Measurements from ENCODE around the gene EP400. TPM values are rescaled to one million over a fixed set of nuclear protein-coding genes. Genes with fewer than 3 reads are reported as not detected.

Gene EP400
- total and polyA plus RNA-seq, 9 of the 15 experiments (the other 6 are each of a cell fraction or from before 2014, with no cell fraction given), result 4.5 to 58.0 (median 7.0) TPM

- H3K27ac ChIP-seq (ENCODE audit: extremely low read depth, low read depth, low read length), result no peak overlapping the region
- ATAC-seq, result no peak
- H3K4me2 ChIP-seq (ENCODE audit: insufficient read depth, low read length), result no peak overlapping the region
- intact Hi-C loops (cut with micrococcal nuclease), result no loop called here
- TF ChIP-seq CREBBP (IDR thresholded peaks at IDR 0.05; ENCODE audit: low read depth, low read length), result peak; percentile 55
- TF ChIP-seq TBP (optimal IDR thresholded peaks at IDR 0.05; ENCODE audit: low read depth, low read length), result no peak
- H3K36me3 ChIP-seq (ENCODE audit: control insufficient read depth, insufficient read depth, low read length), result peaks cover 86% of the 10 kb centered on the region
- H2AFZ ChIP-seq (ENCODE audit: low read depth, low read length), result no peak overlapping the region
- H3K9me1 ChIP-seq (ENCODE audit: control insufficient read depth, insufficient read depth, low read length), result no peaks in the 10 kb centered on the region
- H3K79me2 ChIP-seq (ENCODE audit: control insufficient read depth, insufficient read depth, low read length), result no peaks in the 10 kb centered on the region
- POLR2A ChIA-PET, result no interaction called here
- no peaks in the 10 kb centered on the region for H3K9me3 ChIP-seq (replicated peaks; ENCODE audit: control insufficient read depth, insufficient read depth, low read depth, low read length)
- 95% methylated on average over 8 of the region's 11 CpGs for WGBS (ENCODE audit: insufficient coverage, low coverage, missing lambda C conversion rate)
- H3K4me1 ChIP-seq (replicated peaks in 1 of 2; ENCODE audit: control insufficient read depth in 2 of 2, insufficient read depth in 2 of 2, low read length in 2 of 2), result no peaks in the 10 kb centered on the region
- H3K4me3 ChIP-seq, result no peak overlapping the region
- no peak overlapping the region for H3K9ac ChIP-seq (ENCODE audit: insufficient read depth in 1 of 2, low read depth in 2 of 2, low read length in 2 of 2)
- CTCF ChIA-PET (ENCODE audit: low intra/inter-chr PET ratio), result no interaction called here
- in situ Hi-C loops (cut with MboI), result no loop called here
- H3K27me3 ChIP-seq (ENCODE audit: control insufficient read depth in 2 of 2, insufficient read depth in 2 of 2, low read length in 2 of 2), result no peaks in the 10 kb centered on the region
- BruUV-seq (replicated peaks), result no TSS peak
- no peaks in the 10 kb centered on the region for H4K20me1 ChIP-seq (replicated peaks; ENCODE audit: control insufficient read depth, insufficient read depth, low read length)
- no peak for FAIRE-seq
- DNase-seq (ENCODE audit: extremely low read depth in 1 of 4, low spot score in 3 of 4), result no peak
Measured at GRCh38 chr12:132055535-132056096, 105.9 kb downstream of the EP400 start.

- Histone ChIP-seq H3K79me2 (ENCODE audit: control insufficient read depth, insufficient read depth, low read length) (no peaks in the 10 kb centered on the region), H3K9ac (ENCODE audit: insufficient read depth in 1 of 2, low read depth in 2 of 2, low read length in 2 of 2) (no peak overlapping the region), H3K9me1 (ENCODE audit: control insufficient read depth, insufficient read depth, low read length) (no peaks in the 10 kb centered on the region), H3K27me3 (ENCODE audit: control insufficient read depth in 2 of 2, insufficient read depth in 2 of 2, low read length in 2 of 2) (no peaks in the 10 kb centered on the region), H3K27ac (ENCODE audit: extremely low read depth, low read depth, low read length) (no peak overlapping the region), H3K4me2 (ENCODE audit: insufficient read depth, low read length) (no peak overlapping the region), H3K4me3 (no peak overlapping the region), H3K9me3 (replicated peaks; ENCODE audit: control insufficient read depth, insufficient read depth, low read depth, low read length) (no peaks in the 10 kb centered on the region), H3K4me1 (replicated peaks in 1 of 2; ENCODE audit: control insufficient read depth in 2 of 2, insufficient read depth in 2 of 2, low read length in 2 of 2) (no peaks in the 10 kb centered on the region), H3K36me3 (ENCODE audit: control insufficient read depth, insufficient read depth, low read length) (peaks cover 85% of the 10 kb centered on the region), H4K20me1 (replicated peaks; ENCODE audit: control insufficient read depth, insufficient read depth, low read length) (no peaks in the 10 kb centered on the region; the same call in 1 of the 2 replicates), H2AFZ (ENCODE audit: low read depth, low read length) (no peak overlapping the region)
- FAIRE-seq (no peak), ATAC-seq (no peak), DNase-seq (ENCODE audit: extremely low read depth in 1 of 4, low spot score in 3 of 4) (no peak)
- TF ChIP-seq HDAC1 (IDR thresholded peaks at IDR 0.05) (no peak), CHD2 (IDR thresholded peaks at IDR 0.05; ENCODE audit: low read depth, low read length) (no peak)
- intact Hi-C loops (cut with micrococcal nuclease) (no loop called here), in situ Hi-C loops (cut with MboI) (no loop called here)
- WGBS (ENCODE audit: insufficient coverage, low coverage, missing lambda C conversion rate), result 96% methylated on average over 5 of the region's 5 CpGs
- POLR2A ChIA-PET, result no interaction called here
- BruUV-seq (replicated peaks), result no TSS peak
- CTCF ChIA-PET (ENCODE audit: low intra/inter-chr PET ratio), result no interaction called here
Measured at GRCh38 chr12:132056320-132056719, 106.6 kb downstream of the EP400 start.
